HG03571 (cell line): ENCODE measurements around the gene RNH1.

Source experiments
- ATAC-seq: cut with Tn5 transposase; IDR thresholded peaks from one replicate; pipeline ENCODE4 v1.9.1; 2021; ENCODE audit not compliant: unreplicated experiment

Gene RNH1

DNA sequence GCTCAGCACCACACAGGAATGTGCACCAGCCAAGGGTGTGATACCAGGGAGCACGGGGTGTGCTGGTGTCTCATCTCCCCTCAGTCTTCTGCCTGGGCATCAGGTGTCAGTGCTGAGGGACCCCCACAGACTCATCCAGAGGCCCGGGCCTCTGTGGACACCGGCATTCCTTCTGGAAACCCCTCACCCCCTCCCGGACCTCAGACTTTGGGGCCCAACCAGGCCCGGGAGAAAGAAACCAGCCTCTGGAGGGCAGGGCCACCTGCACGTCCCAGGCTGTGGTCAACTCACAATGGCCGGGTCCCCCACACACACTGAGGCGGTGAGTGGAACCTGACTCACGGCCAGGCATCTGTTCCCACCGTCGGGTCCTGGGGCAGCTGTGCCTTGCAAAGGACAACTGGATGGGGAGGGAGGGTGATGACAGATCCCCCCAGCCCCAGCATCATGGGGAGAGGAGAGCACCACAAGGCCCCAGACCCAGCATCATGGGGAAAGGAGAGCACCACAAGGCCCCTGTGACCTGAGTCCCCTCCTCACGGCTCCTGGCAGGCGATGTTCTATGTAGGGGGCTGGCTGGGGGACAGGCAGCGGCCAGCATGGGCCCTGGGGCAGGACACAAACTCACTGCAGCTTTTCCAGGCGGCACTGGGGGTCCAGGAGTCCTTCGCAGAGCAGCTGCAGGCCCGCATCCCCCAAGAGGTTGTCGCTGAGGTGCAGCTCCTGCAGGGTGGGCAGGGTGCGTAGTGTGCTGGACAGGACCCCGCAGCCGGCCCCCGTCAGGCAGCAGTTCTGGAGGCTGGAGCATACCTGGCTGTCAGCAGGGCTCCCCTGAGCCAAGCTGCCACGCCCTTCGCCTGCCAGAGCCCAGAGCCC, 7.6 kb downstream of the RNH1 start:
- ATAC-seq, result no peak

DNA sequence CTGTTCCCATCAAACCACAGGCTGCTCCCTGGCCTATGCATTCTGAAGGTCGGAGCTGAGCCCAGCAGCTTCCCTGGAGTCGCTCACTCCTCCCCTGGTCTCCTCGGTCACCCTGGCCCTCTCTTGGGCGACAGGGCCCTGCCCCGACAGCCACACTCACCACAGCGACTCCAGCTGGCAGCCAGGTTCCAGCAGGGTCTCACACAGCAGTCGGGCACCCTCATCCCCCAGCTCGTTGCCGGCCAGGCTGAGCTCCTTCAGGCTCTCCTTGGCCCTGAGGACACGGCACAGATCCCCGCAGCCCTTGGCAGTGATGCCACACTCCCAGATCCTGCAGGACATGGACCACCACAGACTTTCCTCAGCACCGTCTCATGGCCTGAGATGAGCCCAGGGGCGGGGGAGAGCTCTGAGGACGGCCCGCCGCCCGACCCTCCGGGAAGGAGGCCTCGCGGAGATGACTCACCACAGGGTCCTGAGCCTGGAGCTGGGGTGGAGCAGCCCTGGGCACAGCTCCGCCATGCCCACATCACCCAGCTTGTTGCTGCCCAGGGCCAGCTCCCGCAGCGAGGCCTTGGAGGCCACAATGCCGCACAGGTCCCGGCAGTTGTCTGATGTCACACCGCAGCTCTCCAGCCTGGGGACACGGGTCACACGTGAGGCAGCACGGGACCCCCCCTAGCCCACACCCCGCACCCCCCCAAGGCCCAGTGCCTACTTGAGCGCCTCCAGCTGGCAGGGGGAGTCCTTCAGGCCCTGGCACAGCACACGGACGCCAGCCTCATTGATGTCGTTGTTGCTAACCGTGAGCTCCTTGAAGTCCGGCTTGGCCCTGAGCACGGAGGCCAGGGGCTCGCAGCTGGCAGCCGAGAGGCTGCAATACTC, 8.5 kb downstream of the RNH1 start:
- ATAC-seq, result no peak

DNA sequence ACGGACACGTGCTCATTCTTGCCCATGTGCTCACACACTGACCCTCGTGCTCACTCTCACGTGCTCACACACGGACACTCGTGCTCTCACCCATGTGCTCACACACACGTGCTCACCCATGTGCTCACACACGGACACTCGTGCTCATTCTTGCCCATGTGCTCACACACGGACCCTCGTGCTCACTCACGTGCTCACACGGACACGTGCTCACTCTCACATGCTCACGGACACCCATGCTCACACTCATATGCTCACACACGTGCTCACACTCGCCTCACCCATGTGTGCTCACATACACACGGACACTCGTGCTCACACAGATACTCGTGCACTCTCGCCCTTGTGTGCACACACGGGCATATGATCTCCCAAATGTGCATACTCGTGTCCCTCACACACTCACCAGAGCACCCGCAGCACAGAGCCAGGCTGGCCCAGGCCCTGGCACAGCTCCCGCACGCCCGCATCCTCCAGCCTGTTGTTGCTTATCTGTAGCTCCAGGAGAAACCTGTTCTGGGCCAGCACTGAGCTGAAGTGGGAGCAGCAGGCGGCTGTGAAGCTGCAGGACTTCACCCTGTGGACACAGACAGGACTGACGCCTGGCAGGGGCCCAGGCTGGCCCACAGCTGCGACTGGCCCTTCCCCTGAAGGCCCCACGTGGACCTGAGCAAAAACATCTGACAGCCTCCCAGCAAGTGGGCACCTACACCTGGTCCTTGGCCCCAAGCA, 9.3 kb downstream of the RNH1 start:
- no peak for ATAC-seq

- no peak for ATAC-seq
Measured at GRCh38 chr11:496834-497564, 10.0 kb downstream of the RNH1 start.

GRCh38 chr11:495537-495931, 11.5 kb downstream of the RNH1 start:
- no peak for ATAC-seq

DNA sequence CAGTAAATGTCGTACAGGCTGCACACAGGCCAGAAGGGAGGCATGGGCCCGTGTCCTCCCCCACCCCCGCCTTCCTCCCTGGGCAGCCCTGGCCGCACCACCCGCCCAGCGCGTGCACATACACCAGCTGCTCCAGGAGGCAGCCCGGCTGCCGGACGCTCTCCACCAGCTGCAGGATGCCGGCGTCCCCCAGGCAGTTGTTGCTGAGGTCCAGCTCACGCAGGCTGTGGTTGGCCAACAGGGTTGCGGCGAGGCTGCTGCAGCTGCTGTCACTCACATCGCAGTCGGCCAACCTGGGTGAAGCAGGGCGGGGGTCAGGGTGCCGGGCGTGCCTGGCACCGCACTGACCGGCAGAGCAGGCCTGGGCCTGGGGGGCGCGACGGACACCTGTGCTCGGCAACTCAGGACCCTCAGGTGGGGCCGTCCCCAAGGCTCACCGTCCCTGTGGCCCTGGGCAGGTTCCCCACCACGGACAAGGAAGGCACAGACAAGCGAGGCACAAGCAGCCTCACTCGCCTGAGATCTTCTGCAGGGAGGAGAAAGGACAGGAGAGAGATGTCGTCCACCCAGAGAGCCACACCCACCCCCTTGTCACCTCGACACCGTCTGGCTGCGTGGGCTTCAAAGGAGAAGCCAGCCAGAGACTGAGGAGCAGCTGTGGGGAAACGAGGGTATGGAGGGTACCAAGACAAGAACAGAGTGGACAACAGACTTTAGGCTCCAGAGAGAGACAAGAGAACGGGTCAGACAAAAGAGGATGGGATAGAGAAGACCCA, 12.1 kb downstream of the RNH1 start:
- no peak for ATAC-seq

GRCh38 chr11:492427-493226, 14.4 kb downstream of the RNH1 start:
- ATAC-seq, result no peak

DNA sequence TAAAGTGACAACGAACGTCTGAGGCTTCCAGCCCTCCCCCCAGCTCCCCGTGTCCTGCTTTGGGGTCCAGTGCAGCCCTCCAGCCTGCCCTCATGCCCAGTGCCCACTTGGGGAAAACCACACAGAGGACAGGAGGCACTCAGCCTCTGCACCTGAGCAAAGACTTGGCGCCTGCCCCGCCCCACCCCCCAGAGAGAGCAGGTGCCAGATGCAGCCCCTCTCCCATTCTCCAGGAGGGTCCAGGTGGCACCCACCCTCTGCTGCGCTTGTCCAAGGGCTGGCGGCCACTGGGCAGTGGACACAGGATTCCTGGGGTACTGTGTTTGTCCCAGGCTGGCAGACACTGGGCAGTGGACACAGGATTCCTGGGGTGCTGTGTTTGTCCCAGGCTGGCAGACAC, 15.7 kb downstream of the RNH1 start:
- no peak for ATAC-seq

DNA sequence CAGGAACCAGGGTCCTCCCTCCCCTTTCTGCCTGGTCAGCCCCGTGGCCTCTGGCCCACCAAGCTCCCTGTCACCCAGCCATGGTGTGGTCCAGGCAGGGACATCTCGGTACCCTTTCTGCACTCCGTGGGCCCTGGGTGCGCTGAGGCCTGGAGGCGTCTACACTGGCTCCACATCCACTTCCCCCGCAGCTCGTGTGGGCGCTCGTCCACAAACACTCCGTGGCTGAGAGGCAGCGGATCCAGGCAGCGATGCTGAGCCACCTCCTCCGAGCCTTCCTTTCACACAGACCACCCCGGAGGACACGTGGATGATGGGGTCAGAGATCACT, 16.1 kb downstream of the RNH1 start:
- ATAC-seq, result no peak

DNA sequence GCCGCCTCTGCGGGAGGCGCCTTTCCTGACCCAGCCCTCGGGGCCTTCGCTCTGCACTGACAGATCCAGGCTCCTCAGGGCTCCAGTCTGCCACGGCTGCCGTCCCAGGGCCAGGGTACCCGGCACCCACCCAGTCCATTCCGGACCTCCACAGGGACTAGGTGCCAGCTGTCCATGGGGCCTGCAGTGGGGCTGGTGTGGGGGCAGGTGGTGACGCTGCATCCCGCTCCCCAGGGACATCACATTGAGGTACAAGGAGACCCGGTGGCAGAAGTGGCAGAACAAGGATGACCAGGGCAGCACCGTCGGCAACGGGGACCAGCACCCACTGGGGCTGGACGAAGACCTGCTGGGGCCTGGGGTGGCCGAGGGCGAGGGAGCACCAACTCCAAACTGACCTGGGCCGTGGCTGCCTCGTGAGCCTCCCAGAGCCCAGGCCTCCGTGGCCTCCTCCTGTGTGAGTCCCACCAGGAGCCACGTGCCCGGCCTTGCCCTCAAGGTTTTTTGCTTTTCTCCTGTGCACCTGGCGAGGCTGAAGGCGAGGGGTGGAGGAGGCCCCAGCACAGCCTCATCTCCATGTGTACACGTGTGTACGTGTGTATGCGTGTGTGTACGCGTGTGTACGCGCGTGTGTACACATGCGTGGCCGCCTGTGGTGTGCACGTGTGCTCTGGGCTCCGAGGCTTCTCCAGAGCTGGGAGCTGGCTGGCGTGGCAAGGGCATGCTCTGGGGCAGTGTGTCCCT, 16.7 kb downstream of the RNH1 start:
- ATAC-seq, result no peak

- no peak for ATAC-seq
Measured at GRCh38 chr11:489610-490185, 17.3 kb downstream of the RNH1 start.

GRCh38 chr11:488992-489391, 18.1 kb downstream of the RNH1 start:
- no peak for ATAC-seq

DNA sequence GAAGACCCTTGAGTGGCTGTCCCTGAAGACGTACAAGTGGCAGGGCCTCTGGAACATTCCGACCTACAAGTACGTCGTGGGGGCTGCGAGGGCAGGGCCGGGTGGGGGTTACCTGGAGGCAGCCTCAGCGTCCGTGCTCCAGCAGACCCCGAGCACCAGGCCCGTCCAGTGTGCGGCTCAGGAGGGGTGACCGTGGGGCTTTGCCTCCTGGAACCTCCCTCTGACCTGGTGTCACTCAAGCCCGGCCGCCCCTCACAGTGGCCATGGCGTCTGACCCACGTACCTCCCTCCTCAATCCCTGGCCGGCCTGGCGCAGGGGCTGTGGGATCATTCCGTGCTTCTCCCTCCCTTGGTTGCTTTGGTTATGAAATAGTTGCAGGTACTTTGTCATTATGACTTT, 18.5 kb downstream of the RNH1 start:
- no peak for ATAC-seq

- ATAC-seq, result no peak
Measured at GRCh38 chr11:488062-488461, 19.0 kb downstream of the RNH1 start.

GRCh38 chr11:487571-488021, 19.4 kb downstream of the RNH1 start:
- ATAC-seq, result no peak

- ATAC-seq, result no peak
Measured at GRCh38 chr11:486189-486588, 20.9 kb downstream of the RNH1 start.

DNA sequence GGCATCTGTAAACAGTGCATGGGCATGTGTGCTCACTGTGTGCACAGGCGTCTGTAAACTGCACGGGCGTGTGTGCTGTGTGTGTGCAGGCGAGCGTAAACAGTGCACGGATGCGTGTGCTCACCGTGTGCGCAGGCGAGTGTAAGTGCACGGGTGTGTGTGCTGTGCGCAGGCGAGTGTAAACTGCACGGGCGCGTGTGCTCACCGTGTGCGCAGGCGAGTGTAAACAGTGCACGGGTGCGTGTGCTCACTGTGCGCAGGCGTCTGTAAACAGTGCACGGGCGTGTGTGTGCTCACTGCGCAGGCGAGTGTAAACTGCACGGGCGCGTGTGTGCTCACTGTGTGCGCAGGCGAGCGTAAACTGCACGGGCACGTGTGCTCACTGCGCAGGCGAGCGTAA, 22.4 kb downstream of the RNH1 start:
- ATAC-seq, result no peak

DNA sequence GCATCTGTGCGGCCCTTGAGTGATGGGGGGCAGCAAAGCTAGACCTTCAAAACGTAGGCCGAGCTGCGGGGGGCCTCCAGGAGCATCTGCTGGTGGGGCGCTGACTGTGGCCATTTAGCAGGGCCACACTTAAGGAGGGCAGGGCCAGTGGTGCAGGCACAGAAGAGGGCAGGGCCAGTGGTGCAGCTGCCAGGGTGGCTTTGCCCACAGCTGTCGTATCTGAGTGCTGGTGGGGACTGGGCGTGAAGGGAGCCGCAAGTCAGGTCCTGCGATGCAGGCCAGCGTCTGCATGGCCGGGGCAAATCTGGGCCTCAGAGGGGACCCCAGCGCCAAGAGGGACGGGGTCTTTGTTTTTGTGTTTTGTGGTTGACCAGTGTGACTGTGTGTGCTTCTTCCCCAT, 27.7 kb downstream of the RNH1 start:
- ATAC-seq, result no peak
